Stomach (tissue), 9 donors: ENCODE results near the gene DOK5. TPM values are rescaled to one million over a fixed set of nuclear protein-coding genes. Genes with fewer than 3 reads are reported as not detected.

Source experiments
- DNase-seq, 2 donors: peaks; one replicate each; pipeline versions ENCODE4 v3.0.0 to v3.0.0-alpha.2; 2013 to 2019
- H3K27ac ChIP-seq, 5 donors: fragments of 200-600 bp in 4 of 5; sonication (generic) in 4 of 5; one replicate each; pipeline ENCODE4 v1.5.1; 2013 to 2019; ENCODE audit warnings: mild to moderate bottlenecking in 1 of 5, moderate library complexity in 1 of 5
- H3K27me3 ChIP-seq, 3 donors: fragments of 200-600 bp; sonication (generic); one replicate each; pipeline ENCODE4 v1.5.1; 2017 to 2019; ENCODE audit warnings: mixed run types in 1 of 3
- H3K36me3 ChIP-seq, 4 donors: fragments of 200-600 bp; sonication (generic); 1 replicate in 3 of 4; 2 replicates in 1 of 4; pipeline ENCODE4 v1.5.1; 2016 to 2019
- H3K4me1 ChIP-seq, 4 donors: fragments of 200-600 bp; sonication (generic); one replicate each; pipeline ENCODE4 v1.5.1; 2016 to 2019
- H3K4me3 ChIP-seq, 4 donors: fragments of 200-600 bp; sonication (generic) in 3 of 4; one replicate each; pipeline ENCODE4 v1.5.1; 2016 to 2019; ENCODE audit warnings: mild to moderate bottlenecking in 1 of 4
- H3K9me3 ChIP-seq, 4 donors: fragments of 200-600 bp; sonication (generic); one replicate each; pipeline ENCODE4 v1.5.1; 2016 to 2019
- EP300 ChIP-seq: sonication (generic); formaldehyde crosslinking; IDR thresholded peaks from one replicate; pipeline ENCODE4 v1.6.1; 2017; ENCODE audit warnings: antibody characterized with exemption
- POLR2A ChIP-seq, 4 donors: fragments of 450-650 bp; IDR thresholded peaks; one replicate each; pipeline ENCODE4 v1.6.1; 2016; ENCODE audit warnings: antibody characterized with exemption in 4 of 4, control low read depth in 2 of 4, mild to moderate bottlenecking in 1 of 4, moderate library complexity in 1 of 4
- POLR2AphosphoS5 ChIP-seq, 3 donors: sonication (generic); formaldehyde crosslinking; IDR thresholded peaks; one replicate each; pipeline ENCODE4 v1.6.1; 2016; ENCODE audit warnings: antibody characterized with exemption in 3 of 3
- WGBS, 5 donors: extraction: QIAGEN DNeasy Blood & Tissue Kit in 3 of 5; methylation state at CpG; one replicate each; pipeline versions ENCODE4 v1.1.5 to v1.1.7; 2013 to 2018; 5-methylcytosine and 5-hydroxymethylcytosine counted together
- intact Hi-C: fragments of 100-400 bp; cut with DNase I; formaldehyde crosslinking; loops from one replicate; pipeline ENCODE4 v1.15.1; 2023; ENCODE audit warnings: low total_unique reads
- polyA plus RNA-seq, 3 donors: library from polyadenylated mRNA; stranded (reverse); fragments of 200-250 nt; gene quantifications; one replicate each; pipeline ENCODE4 v1.2.3, GENCODE V29; 2013
- total RNA-seq, 5 donors: library from RNA; depleted of rRNA; stranded (reverse); fragments of >200 nt; gene quantifications; one replicate each; pipeline versions ENCODE4 v1.1.0 to v1.2.3, GENCODE V29; 2014 to 2016
- TF ChIP-seq, protein P1 (sequence below), 7 experiments: fragments of 450-650 bp in 4 of 7; fragments of 200-600 bp in 3 of 7; sonication (generic) in 3 of 7; IDR thresholded peaks; one replicate each; pipeline ENCODE4 v1.5.1; 2016 to 2019; ENCODE audit warnings: antibody characterized with exemption in 7 of 7, control low read depth in 2 of 7, mild to moderate bottlenecking in 1 of 7
- donor health status: healthy with polysubstance abuse.
- donor health status: Bipolar disorder and iron deficiency.
- donor health status: healthy.

DOK5 gene
- total and polyA plus RNA-seq, 8 donors, result 0.58 to 4.4 (median 1.1) TPM; not detected in 4

DNA sequence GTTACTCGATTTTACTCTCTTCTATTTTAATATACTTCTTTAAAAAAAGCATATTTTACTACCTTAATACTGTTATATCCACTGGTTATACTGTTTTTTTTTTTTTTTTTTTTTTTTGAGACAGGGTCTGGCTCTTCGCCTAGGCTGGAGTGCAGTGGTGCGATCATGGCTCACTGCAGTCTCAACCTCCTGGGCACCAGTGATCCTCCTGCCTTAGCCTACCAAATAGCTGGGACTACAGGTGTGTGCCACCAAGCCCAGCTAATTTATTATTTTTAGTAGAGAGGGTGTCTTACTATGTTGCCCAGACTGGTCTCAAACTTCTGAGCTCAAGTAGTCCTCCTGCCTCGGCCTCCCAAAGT lies 170.7 kb downstream of the DOK5 start:
- Histone ChIP-seq H3K27me3 (no peaks in the 10 kb centered on the region), H3K27ac (no peak overlapping the region), H3K36me3 (no peaks in the 10 kb centered on the region), H3K4me1 (peaks cover 0 to 15% (median 7%) of the 10 kb centered on the region in 4 donors), H3K9me3 (no peaks in the 10 kb centered on the region), H3K4me3 (no peak overlapping the region)
- DNase-seq, result no peak
- TF ChIP-seq POLR2AphosphoS5 (IDR thresholded peaks at IDR 0.05) (no peak), EP300 (no peak), POLR2A (IDR thresholded peaks at IDR 0.05) (no peak)
- TF ChIP-seq, protein P1, sequence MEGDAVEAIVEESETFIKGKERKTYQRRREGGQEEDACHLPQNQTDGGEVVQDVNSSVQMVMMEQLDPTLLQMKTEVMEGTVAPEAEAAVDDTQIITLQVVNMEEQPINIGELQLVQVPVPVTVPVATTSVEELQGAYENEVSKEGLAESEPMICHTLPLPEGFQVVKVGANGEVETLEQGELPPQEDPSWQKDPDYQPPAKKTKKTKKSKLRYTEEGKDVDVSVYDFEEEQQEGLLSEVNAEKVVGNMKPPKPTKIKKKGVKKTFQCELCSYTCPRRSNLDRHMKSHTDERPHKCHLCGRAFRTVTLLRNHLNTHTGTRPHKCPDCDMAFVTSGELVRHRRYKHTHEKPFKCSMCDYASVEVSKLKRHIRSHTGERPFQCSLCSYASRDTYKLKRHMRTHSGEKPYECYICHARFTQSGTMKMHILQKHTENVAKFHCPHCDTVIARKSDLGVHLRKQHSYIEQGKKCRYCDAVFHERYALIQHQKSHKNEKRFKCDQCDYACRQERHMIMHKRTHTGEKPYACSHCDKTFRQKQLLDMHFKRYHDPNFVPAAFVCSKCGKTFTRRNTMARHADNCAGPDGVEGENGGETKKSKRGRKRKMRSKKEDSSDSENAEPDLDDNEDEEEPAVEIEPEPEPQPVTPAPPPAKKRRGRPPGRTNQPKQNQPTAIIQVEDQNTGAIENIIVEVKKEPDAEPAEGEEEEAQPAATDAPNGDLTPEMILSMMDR (IDR thresholded peaks at IDR 0.05), result no peak
- intact Hi-C loops, result loop anchor here (10.0 kb wide), 2 partner anchors 421 to 551 kb away; no protein-coding TSS in a partner anchor
- 44 to 66% (median 56%) methylated on average over 4 of the region's 4 CpGs for WGBS, 5 donors

DNA sequence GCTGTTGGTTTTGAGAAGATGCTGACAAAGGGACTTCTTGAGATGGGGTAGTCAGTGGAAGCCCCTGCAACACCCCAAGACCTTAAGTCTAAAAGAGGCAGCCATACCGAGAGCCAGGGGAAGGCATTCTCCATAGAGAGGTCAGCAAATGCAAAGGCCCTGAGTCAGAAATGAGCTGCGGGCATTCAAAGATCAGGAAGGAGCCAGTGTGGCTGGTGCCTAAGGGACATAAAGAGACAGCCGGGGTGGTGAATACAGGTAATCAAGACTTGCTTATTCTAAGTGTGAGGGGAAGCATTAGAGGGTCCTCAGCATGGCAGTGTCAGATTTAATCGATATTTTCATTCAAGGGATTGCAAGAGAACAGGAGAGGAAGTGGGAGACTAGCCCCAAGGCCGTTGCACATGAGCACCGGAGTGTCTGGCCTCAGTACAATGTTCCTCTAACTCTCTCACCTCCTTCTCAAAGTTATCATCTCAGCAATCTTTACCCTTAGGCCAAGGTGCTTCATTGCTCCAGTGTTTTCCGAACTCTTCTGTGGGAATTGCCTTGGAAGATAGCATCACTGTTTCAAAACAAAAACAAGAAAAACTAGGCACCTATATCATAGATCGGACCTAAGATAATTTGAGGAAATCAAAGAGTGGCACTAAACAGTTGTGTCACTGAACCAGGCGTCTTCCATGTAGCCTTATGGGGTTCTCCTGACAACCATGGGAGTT lies 173.2 kb downstream of the DOK5 start:
- no peaks in the 10 kb centered on the region for H3K36me3 ChIP-seq
- TF ChIP-seq EP300 (no peak), POLR2A (IDR thresholded peaks at IDR 0.05) (no peak)
- DNase-seq, result no peak
- 64 to 72% (median 68%) methylated on average over 9 of the region's 9 CpGs for WGBS, 5 donors
- H3K27me3 ChIP-seq, result no peaks in the 10 kb centered on the region
- intact Hi-C loops, result loop anchor here (10.0 kb wide), 2 partner anchors 424 to 554 kb away; no protein-coding TSS in a partner anchor
- H3K9me3 ChIP-seq, result no peaks in the 10 kb centered on the region
- H3K4me1 ChIP-seq, result peaks cover 0 to 15% (median 7%) of the 10 kb centered on the region in 4 donors
- no peak overlapping the region for H3K4me3 ChIP-seq
- no peak overlapping the region for H3K27ac ChIP-seq

DNA sequence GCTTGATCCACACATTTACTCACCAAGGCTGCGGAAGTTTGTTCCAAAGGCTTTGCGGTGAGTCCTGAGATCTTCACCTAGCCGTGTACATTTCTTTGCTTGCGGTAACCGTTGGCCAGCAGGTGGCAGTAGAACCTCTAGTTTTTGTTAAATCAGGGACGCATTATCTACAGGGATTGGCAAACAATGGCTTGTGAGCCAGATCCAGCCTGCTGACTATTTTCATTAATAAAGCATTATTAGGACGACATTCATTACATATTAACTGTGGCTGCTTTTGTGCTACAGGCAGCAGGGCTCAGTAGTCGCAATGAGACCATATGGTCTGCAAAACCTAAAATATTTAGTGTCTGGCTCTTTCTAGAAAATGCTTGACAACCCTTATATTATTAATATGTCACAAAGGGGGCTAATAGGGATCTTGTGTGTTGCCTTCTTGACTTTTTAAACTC lies 174.1 kb downstream of the DOK5 start:
- H3K27ac ChIP-seq, result no peak overlapping the region
- H3K27me3 ChIP-seq, result no peaks in the 10 kb centered on the region
- H3K4me3 ChIP-seq, result no peak overlapping the region
- intact Hi-C loops, result loop anchor here (10.0 kb wide), 2 partner anchors 425 to 555 kb away; no protein-coding TSS in a partner anchor
- WGBS, 5 donors, result 7 to 11% (median 8%) methylated on average over 8 of the region's 8 CpGs
- peaks cover 0 to 15% (median 7%) of the 10 kb centered on the region in 4 donors for H3K4me1 ChIP-seq
- DNase-seq, result peak; percentile 92 to 94
- H3K9me3 ChIP-seq, result no peaks in the 10 kb centered on the region
- TF ChIP-seq POLR2AphosphoS5 (IDR thresholded peaks at IDR 0.05), result peak in 1 of 3 donors; percentile 29
- no peak for TF ChIP-seq EP300
- TF ChIP-seq, protein P1 (IDR thresholded peaks at IDR 0.05), result peak in 5 of 7 experiments; percentile 62 to 76 (median 73)
- H3K36me3 ChIP-seq, result no peaks in the 10 kb centered on the region

DNA sequence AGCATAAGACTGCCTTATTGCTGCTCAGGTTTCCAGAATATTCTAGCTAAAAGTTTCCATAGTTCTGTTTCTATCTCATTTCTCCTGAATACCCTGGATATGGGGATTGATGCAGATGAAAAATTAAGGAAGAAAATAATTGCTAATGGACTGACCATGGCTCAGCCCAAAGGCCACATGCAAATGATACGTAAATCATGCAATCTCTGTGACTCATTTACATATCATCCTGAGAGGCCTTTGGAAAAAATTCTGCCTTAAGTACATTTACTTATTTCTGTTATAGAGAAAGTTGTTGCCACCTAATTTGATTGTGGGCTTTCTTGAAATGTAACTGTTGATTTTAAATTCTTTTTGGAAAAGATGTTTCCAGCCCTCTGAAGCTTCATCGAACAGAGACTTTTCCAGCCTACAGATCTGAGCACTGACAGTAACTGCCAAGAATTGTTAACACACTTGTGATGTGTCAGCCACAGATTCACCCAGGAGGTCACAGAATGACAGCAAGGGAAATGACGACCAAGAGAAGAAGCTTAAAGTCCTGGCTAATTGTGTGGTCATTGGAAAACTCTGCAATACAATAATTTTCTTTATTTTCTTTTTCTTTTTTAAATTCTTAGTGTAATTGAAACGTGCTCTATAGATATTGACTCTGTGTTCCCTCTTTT lies 174.8 kb downstream of the DOK5 start:
- Histone ChIP-seq H3K9me3 (no peaks in the 10 kb centered on the region), H3K4me3 (no peak overlapping the region), H3K4me1 (peaks cover 0 to 15% (median 7%) of the 10 kb centered on the region in 4 donors), H3K27ac (no peak overlapping the region), H3K36me3 (no peaks in the 10 kb centered on the region), H3K27me3 (no peaks in the 10 kb centered on the region)
- no peak for DNase-seq
- no peak for TF ChIP-seq EP300
- no peak for TF ChIP-seq POLR2AphosphoS5 (IDR thresholded peaks at IDR 0.05)
- TF ChIP-seq POLR2A (IDR thresholded peaks at IDR 0.05), result no peak
- 33 to 46% (median 40%) methylated on average over 4 of the region's 4 CpGs for WGBS, 5 donors
- intact Hi-C loops, result no loop called here

DNA sequence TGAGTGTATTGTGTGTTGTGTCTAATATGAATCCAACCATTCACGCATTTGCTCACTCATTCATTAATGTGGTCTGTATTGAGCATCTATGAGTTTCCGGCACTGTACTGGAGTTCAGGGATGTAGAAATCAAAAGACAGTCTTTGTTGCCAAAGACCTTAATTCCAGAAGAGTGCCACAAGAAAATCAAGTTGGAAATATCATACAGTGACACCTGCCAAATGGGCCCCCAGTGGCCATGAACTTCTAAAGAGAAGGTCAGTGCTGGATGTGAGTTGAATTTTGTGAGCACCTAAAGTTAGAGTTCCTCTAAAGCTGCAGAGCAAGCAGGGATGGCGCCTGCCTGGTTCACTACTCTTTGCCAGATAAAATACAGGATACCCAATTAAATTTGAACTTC lies 175.9 kb downstream of the DOK5 start:
- Histone ChIP-seq H3K9me3 (no peaks in the 10 kb centered on the region), H3K27me3 (no peaks in the 10 kb centered on the region), H3K4me3 (no peak overlapping the region), H3K36me3 (no peaks in the 10 kb centered on the region), H3K27ac (no peak overlapping the region), H3K4me1 (peaks cover 0 to 15% (median 7%) of the 10 kb centered on the region in 4 donors)
- 61 to 83% (median 68%) methylated on average over 3 of the region's 3 CpGs for WGBS, 5 donors
- no peak for DNase-seq
- intact Hi-C loops, result no loop called here
- TF ChIP-seq EP300, result no peak
- no peak for TF ChIP-seq POLR2AphosphoS5 (IDR thresholded peaks at IDR 0.05)
- TF ChIP-seq POLR2A (IDR thresholded peaks at IDR 0.05), result no peak
- TF ChIP-seq, protein P1 (IDR thresholded peaks at IDR 0.05), result no peak
